ENCODE results near the gene INSIG1. TPM values are rescaled to one million over a fixed set of nuclear protein-coding genes. Genes with fewer than 3 reads are reported as not detected.

INSIG1 gene
- total RNA-seq, 1 donor from 2014 or later = 55.7 TPM

- TF ChIP-seq EZH2 (IDR thresholded peaks at IDR 0.05; ENCODE audit: insufficient read depth, low read length) (no peak), CTCF (IDR thresholded peaks at IDR 0.05; ENCODE audit: insufficient read depth, low read depth, low read length) (no peak)
- H3K36me3 Mint-ChIP-seq (ENCODE audit: low read depth, unreplicated experiment) = no peaks in the 10 kb centered on the region
- H4K20me1 ChIP-seq (ENCODE audit: insufficient read depth, low read length) = no peaks in the 10 kb centered on the region
- peaks cover 6% of the 10 kb centered on the region for H3K9me3 Mint-ChIP-seq (ENCODE audit: unreplicated experiment)
- peaks cover 21% of the 10 kb centered on the region for H3K27me3 Mint-ChIP-seq (ENCODE audit: low read depth, unreplicated experiment)
- no peak overlapping the region for H3K4me2 ChIP-seq (ENCODE audit: low read length)
- H3K79me2 ChIP-seq (ENCODE audit: insufficient read depth, low read length) = no peaks in the 10 kb centered on the region
- H2AFZ ChIP-seq (ENCODE audit: low read depth, low read length) = no peak overlapping the region
- H3K9me3 ChIP-seq (ENCODE audit: insufficient read depth, low read depth, low read length) = no peaks in the 10 kb centered on the region
- peaks cover 3% of the 10 kb centered on the region for H3K27me3 ChIP-seq (ENCODE audit: insufficient read depth, low read length)
- no peak overlapping the region for H3K9ac ChIP-seq (ENCODE audit: low read length)
- H3K4me1 ChIP-seq (ENCODE audit: insufficient read depth, low read length) = no peaks in the 10 kb centered on the region
- no peak overlapping the region for H3K4me3 ChIP-seq (ENCODE audit: insufficient read depth, low read depth, low read length)
- H3K4me3 Mint-ChIP-seq (ENCODE audit: unreplicated experiment) = no peak overlapping the region
- FAIRE-seq (no peak), DNase-seq (ENCODE audit: low read depth) (no peak)
- no peaks in the 10 kb centered on the region for H3K4me1 Mint-ChIP-seq (ENCODE audit: low read depth, unreplicated experiment)
- H3K36me3 ChIP-seq (ENCODE audit: insufficient read depth, low read length) = no peaks in the 10 kb centered on the region
- H3K27ac ChIP-seq (ENCODE audit: low read depth, low read length) = no peak overlapping the region
- H3K27ac Mint-ChIP-seq (ENCODE audit: unreplicated experiment) = no peak overlapping the region
Observed at GRCh38 chr7:155336812-155337602, 39.3 kb downstream of the INSIG1 start.

GRCh38 chr7:155337946-155338631 lies 40.4 kb downstream of the INSIG1 start:
- Mint-ChIP-seq H3K27ac (ENCODE audit: unreplicated experiment) (no peak overlapping the region), H3K27me3 (ENCODE audit: low read depth, unreplicated experiment) (peaks cover 29% of the 10 kb centered on the region), H3K36me3 (ENCODE audit: low read depth, unreplicated experiment) (no peaks in the 10 kb centered on the region), H3K4me3 (ENCODE audit: unreplicated experiment) (no peak overlapping the region), H3K4me1 (ENCODE audit: low read depth, unreplicated experiment) (peaks cover 3% of the 10 kb centered on the region), H3K9me3 (ENCODE audit: unreplicated experiment) (peaks cover 8% of the 10 kb centered on the region)
- no peaks in the 10 kb centered on the region for H3K9me3 ChIP-seq (ENCODE audit: insufficient read depth, low read depth, low read length)
- no peak overlapping the region for H3K4me2 ChIP-seq (ENCODE audit: low read length)
- TF ChIP-seq EZH2 (IDR thresholded peaks at IDR 0.05; ENCODE audit: insufficient read depth, low read length) = no peak
- TF ChIP-seq CTCF (IDR thresholded peaks at IDR 0.05; ENCODE audit: insufficient read depth, low read depth, low read length) = no peak
- no peak overlapping the region for H3K27ac ChIP-seq (ENCODE audit: low read depth, low read length)
- no peaks in the 10 kb centered on the region for H3K4me1 ChIP-seq (ENCODE audit: insufficient read depth, low read length)
- H3K36me3 ChIP-seq (ENCODE audit: insufficient read depth, low read length) = no peaks in the 10 kb centered on the region
- H4K20me1 ChIP-seq (ENCODE audit: insufficient read depth, low read length) = no peaks in the 10 kb centered on the region
- no peaks in the 10 kb centered on the region for H3K79me2 ChIP-seq (ENCODE audit: insufficient read depth, low read length)
- FAIRE-seq = no peak
- no peak overlapping the region for H2AFZ ChIP-seq (ENCODE audit: low read depth, low read length)
- DNase-seq (ENCODE audit: low read depth) = no peak
- peaks cover 3% of the 10 kb centered on the region for H3K27me3 ChIP-seq (ENCODE audit: insufficient read depth, low read length)
- no peak overlapping the region for H3K9ac ChIP-seq (ENCODE audit: low read length)
- no peak overlapping the region for H3K4me3 ChIP-seq (ENCODE audit: insufficient read depth, low read depth, low read length)

All from astrocyte (in vitro differentiated cells and primary cell).